NCI-H1694 treated with DMSO at 0.1 percent for 48 hours (cell line): ENCODE measurements around the gene CELA2B.
"Not testable (repeated sequence)": the region's sequence is repeated elsewhere in the genome, so short reads cannot be mapped to it uniquely, and the experiment has no call there.

Experiments
- DNase-seq: peaks from one replicate; lab custom pipeline; 2025; lab: John Stamatoyannopoulos, UW

CELA2B gene

DNA sequence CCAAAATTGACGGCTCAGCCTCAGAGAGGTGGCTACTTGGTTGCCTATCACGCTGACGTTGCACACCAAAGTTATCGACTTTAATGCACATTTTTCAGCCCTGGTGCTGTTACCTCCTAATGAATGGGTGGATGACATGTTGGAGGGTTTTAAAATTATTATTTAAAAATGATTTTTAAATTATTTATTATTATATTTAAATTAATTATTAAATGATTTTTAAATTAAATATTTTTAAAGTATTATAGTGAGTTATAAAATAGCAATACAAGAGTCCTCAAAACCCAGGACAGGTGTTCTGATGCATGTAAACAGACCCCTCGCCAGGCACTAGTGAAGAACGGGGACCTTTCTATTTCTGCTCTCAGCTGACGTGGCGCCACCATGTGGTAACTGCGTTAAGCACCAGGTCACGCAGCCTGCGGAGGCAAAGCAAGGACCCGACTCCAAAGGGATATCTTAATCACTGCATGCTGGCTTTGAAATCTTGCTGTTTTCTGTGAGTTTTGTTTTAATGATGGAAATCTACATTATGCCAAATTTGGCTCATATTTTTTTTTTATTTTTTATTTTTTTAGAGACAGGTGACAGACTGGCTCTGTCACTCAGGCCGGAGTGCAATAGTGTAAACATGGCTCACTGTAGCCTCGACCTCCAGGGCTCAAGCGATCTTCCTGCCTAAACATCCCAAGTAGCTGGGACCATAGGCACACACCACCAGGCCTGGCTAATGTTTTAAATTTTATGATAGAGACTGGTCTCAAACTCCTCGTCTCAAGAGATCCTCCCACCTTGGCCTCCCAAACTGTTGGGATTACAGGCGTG lies 25.5 kb downstream of the CELA2B start:
- peak; percentile 61 for DNase-seq

- DNase-seq: no peak
Observed at GRCh38 chr1:15504436-15504835, 28.5 kb downstream of the CELA2B start.

DNA sequence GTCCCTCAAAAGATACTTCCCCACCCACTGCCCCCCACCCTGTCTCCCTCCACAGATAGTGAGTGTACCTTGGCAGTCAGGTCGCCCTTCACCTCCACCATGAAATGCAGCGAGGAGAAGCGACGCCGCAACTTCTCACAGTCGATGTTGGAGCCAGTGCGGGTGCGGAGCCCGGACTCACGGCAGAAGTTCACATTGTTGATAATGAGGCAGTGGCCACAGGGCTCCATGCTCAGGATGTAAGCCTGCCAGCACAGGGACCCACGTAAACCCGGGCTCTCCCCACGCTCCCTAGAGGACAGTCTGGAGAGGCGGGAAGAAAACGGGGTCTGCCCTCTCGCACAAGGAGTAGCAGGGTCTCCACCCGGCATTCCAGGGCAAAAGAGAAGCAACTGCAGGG lies 30.9 kb downstream of the CELA2B start:
- DNase-seq: no peak

- DNase-seq: no peak
Observed at GRCh38 chr1:15507278-15507677, 31.4 kb downstream of the CELA2B start.

DNA sequence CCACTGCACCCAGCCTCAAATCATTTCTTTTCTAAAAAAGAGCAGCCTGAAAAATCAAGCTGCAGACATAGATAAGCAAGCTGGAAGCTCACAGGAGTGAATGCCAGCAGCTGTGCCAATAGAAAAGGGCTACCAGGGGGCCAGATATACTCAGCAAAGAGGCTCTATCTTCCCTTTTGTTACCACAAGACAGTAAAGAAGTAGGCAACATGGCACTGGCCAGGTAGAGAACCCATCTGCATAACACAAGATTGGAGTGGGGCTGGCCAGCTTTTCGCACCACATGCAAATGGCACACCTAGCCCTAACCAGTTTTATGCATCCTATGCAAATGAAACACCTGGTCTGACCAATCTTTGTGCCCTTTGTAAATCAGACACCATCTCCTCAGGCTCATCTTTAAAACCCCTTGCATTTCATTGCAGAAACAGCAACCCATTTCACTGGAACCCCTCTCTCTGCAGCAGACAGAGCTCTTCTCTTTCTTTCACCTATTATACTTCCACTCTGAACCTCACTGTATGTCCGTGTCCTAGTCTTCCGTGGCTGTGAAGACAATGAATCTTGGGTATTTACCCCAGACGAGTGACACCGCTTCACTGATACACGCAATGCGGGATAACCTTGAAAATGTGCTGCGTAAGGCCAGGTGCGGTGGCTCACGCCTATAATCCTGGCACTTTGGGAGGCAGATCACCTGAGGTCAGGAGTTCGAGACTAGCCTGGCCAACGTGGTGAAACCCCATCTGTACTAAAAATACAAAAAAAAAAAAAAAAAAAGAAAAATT lies 33.0 kb downstream of the CELA2B start:
- DNase-seq: no peak

DNA sequence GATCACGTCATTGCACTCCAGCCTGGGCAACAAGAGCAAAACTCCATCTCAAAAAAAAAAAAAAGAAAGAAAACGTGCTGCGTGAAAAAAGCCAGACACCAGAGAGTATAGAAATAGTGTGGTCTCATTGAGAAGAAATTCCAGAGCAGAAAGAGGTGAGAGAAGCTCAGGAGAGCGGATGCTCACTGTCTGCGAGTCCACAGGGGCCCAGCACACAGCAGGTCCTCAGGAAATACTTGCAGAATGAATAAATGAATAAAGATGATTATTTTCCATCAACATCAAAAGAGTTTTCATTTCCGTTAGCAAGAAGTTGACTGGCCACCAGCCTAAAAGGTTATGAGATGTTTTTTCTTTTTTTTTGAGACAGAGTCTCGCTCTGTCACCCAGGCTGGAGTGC lies 33.7 kb downstream of the CELA2B start:
- no peak for DNase-seq

DNA sequence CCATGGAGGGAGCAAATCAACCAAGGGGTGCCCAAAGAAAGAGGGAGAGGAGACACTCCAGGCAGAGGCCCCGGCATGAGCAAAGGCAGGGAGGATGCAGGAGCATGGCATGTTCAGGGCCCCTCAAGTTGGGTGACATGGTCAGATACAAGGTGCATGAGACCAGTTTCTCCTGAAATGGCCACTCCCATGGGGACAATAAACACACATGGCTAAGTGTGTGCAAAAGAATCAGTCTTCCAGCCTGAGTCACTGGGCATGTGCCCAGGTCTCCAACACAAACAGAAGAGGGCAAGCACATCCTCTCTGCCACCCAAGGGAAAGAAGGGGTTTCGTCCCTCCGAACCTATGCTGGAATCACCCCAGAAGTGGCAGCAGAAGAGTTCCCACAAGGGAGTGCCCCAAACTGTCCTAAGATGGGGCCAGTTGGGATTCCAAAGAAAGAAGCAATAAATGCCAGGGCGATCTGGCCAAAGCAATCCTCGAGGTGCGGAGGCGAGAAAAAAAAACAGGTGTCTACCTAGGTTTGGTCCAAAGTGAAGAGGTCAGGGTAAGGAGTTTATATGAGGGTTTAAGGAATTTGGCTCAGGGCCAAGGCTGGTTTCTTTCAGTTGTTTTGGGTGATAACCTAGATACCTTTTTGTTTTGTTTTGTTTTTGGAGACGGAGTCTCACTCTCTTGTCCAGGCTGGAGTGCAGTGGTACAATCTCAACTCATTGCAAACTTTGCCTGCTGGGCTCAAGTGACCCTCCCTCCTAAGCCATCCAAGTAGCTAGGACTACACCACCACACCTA lies 34.9 kb downstream of the CELA2B start:
- DNase-seq: no peak

GRCh38 chr1:15513192-15513591 lies 37.3 kb downstream of the CELA2B start:
- no peak for DNase-seq

DNA sequence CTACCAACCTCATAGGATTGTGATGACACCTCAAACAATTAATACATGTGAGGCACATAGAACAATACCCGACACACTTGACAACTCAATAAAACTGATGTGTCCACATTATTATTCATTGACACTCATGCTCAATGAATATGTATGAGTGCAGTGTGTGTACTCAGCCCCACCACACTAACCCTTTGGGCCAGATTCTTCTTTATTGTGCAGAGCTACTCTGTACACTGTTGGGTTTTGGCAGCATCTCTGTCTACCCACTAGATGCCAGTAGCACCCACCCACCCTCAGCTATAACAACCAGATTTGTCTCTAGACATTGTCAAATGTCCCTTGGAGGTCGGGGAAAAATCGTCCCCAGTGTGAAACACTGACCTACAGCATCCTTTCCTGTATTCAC lies 38.0 kb downstream of the CELA2B start:
- no peak for DNase-seq

DNA sequence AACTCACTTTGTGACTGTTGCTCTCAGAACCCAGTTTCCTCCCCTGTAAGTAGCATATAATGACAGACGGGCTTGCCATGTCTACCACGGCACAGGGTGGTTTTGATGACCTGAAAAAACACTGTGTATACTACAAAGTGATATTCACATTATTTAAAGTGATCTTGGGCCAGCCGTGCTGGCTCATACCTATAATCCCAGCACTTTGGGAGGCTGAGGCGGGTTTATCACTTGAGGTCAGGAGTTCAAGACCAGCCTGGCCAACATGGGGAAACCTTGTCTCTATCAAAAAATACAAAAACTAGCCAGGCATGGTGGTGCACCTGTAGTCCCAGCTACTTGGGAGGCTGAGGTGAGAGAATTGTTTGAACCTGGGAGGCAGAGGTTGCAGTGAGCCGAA lies 38.7 kb downstream of the CELA2B start:
- not testable (repeated sequence) for DNase-seq

DNA sequence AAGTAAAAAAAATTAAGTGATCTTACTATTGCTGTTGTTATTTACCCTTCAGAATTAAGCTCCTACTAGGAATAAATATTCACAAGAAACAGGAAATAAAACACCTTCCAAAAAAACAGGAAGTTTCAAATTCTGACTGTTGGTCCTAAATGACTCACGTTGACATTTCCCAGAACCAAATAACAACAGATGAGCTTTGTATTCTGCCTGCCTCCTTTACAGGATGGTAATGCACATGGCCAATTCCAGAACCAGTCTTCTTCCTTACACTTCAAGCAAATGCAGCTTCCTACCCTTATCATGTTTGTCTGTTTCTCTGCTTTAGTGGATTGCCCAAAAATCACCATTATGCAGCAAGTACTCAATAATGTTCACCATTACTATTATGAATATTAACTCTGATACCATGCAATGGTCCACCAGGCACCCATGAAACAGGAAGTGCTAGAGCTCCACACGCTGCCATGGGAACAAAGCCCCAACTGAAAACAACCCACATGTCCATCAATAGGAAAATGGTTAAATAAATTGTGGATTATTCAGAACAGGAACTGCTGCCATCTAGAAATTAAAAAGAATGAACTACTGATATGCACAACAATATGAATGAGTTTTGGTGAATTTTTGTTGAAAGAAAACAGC lies 39.2 kb downstream of the CELA2B start:
- DNase-seq: no peak

DNA sequence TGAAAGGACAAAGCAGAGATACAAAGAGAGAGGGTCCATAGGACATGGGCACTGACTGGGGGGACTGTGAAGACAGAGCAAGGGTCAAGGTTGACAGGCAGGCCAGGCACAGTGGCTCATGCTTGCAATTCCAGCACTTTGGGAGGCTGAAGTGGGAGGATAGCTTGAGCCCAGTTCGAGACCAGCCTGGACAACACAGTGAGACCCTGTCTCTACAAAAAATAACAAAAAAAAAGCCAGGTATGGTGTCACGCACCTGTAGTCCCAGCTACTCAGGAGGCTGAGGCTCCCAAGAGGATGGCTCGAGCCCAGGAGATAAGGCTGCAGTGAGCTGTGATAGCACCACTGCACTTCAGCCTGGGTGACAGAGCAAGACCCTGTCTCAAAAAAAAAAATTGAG lies 43.7 kb downstream of the CELA2B start:
- no peak for DNase-seq

DNA sequence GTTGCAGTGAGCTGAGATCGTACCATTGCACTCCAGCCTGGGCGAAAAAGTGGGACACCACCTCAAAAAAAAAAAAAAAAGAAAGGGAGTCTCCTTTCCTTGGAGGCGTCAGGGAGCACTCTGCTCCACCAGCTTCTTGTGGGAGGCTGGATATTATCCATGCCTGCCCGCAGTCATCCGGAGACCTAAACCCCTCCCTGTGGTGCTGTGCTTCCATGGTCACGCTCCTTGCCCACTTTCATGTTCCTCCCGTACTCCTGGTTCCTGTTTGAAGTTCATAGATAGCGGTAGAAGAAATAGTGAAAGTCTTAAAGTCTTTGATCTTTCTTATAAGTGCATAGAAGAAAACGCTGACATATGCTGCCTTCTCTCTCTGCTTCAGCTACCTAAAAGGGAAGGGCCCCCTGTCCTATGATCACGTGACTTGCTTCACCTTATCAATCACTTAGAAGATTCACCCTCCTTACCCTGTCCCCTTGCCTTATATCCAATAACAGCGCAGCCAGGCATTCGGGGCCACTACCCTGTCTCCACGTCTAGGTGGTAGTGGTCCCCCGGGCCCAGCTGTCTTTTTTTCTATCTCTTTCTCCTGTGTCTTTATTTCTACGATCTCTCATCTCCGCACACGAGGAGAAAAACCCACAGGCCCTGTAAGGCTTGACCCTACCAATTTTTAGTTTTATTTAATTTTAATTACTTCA lies 45.5 kb downstream of the CELA2B start:
- DNase-seq: not testable (repeated sequence)

- no peak for DNase-seq
Observed at GRCh38 chr1:15522551-15522950, 46.6 kb downstream of the CELA2B start.

GRCh38 chr1:15523104-15524020 lies 47.5 kb downstream of the CELA2B start:
- no peak for DNase-seq

- no peak for DNase-seq
Observed at GRCh38 chr1:15524021-15524282, 48.0 kb downstream of the CELA2B start, which contains the start of gene CASP9. TSS of gene CASP9 (minus strand) at chr1:15524215. CDS start at chr1:15524200, 15 bp downstream.

DNA sequence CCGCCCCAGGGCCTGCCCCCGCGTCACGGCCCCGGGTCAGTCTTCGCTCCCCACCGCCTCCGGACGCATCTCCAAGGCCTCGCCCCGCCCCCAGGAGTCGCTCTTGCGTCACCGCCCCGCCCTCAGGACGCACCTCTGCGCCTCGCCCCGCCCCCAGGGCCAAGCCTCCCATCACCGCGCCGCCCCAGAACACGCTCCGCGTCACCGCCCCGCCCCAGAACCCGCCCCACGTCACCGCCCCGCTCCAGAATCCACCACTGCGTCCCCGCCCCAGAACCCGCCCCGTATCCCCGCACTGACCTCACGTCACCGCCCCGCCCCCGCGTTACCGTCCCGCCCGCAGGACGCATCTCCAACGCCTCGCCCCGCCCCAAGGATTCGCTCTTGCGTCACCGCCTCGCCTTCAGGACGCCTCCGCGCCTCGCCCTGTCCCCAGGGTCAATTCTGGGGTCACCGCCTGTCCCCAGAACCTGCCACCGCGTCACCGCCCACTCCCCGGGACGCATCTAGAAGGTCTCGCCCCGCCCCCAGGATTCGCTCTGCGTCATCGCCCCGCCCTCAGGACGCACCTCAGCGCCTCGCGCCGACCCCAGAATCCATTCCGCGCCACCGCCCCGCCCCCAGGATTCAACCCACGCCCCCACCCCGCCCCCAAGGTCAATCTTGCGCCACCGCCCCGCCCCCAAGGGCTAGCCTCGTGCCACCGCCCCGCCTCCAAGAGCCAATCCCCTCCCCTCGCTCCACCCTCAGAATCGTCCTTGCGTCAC lies 48.6 kb downstream of the CELA2B start:
- peak; percentile 80 for DNase-seq

- DNase-seq: peak; percentile 44
Observed at GRCh38 chr1:15525050-15526020, 49.4 kb downstream of the CELA2B start.
